Smooth muscle cell (in vitro differentiated cells): Measurements from ENCODE around the gene HSD11B1L. TPM values are rescaled to one million over a fixed set of nuclear protein-coding genes. Genes with fewer than 3 reads are reported as not detected.

Experiments
- DNase-seq: peaks from one replicate; lab custom pipeline; 2025; ENCODE audit not compliant: unreplicated experiment; lab: John Stamatoyannopoulos, UW
- H2AFZ ChIP-seq: fragments of 200-600 bp; sonication (generic); 2 replicates; pipeline ENCODE4 v1.6.0; 2016; ENCODE audit warnings: antibody characterized with exemption, low read depth, mild to moderate bottlenecking
- H3F3A ChIP-seq: fragments of 200-600 bp; sonication (generic); 2 replicates; pipeline ENCODE4 v1.6.0; 2017; ENCODE audit warnings: antibody characterized with exemption, low read depth
- H3K27ac ChIP-seq: fragments of 200-600 bp; sonication (generic); 2 replicates; pipeline ENCODE4 v1.5.1; 2016; ENCODE audit warnings: low read depth, mild to moderate bottlenecking
- H3K27me3 ChIP-seq: fragments of 200-600 bp; sonication (generic); 2 replicates; pipeline ENCODE4 v1.6.1; 2016; ENCODE audit warnings: low read depth, mild to moderate bottlenecking
- H3K36me3 ChIP-seq: fragments of 200-600 bp; sonication (generic); 2 replicates; pipeline ENCODE4 v1.5.1; 2016; ENCODE audit warnings: low read depth
- H3K4me1 ChIP-seq: fragments of 200-600 bp; sonication (generic); 2 replicates; pipeline ENCODE4 v1.5.1; 2016; ENCODE audit warnings: low read depth
- H3K4me2 ChIP-seq: fragments of 200-600 bp; sonication (generic); 2 replicates; pipeline ENCODE4 v1.6.0; 2016; ENCODE audit warnings: mild to moderate bottlenecking
- H3K4me3 ChIP-seq: fragments of 200-600 bp; sonication (generic); 2 replicates; pipeline ENCODE4 v1.5.1; 2016; ENCODE audit warnings: mild to moderate bottlenecking
- H3K79me2 ChIP-seq: fragments of 200-600 bp; sonication (generic); 2 replicates; pipeline ENCODE4 v1.6.0; 2016; ENCODE audit warnings: low read depth, mild to moderate bottlenecking
- H3K9ac ChIP-seq: fragments of 200-600 bp; sonication (generic); 2 replicates; pipeline ENCODE4 v1.6.0; 2016; ENCODE audit warnings: low read depth
- H3K9me3 ChIP-seq: fragments of 200-600 bp; sonication (generic); replicated peaks from 2 replicates; pipeline ENCODE4 v1.5.1; 2016; ENCODE audit warnings: low read depth
- H4K20me1 ChIP-seq: fragments of 200-600 bp; sonication (generic); 2 replicates; pipeline ENCODE4 v1.6.0; 2016; ENCODE audit warnings: low read depth
- WGBS: methylation state at CpG from one replicate; pipeline ENCODE4 v1.1.7; 2016; ENCODE audit warnings: low lambda C conversion rate; 5-methylcytosine and 5-hydroxymethylcytosine counted together
- polyA plus RNA-seq: library from polyadenylated mRNA; unstranded; fragments of >200 nt; fragmentation: Nextera tagmentation; extraction: Ambion mirVana; gene quantifications from 2 replicates; pipeline ENCODE4 v1.2.1, GENCODE V29; 2016
- total RNA-seq: library from RNA; depleted of rRNA; stranded (reverse); fragments of >200 nt; gene quantifications from 2 replicates; pipeline ENCODE4 v1.2.3, GENCODE V29; 2014
- TF ChIP-seq, protein P1 (sequence below): fragments of 200-600 bp; sonication (generic); IDR thresholded peaks from 2 replicates; pipeline ENCODE4 v1.5.1; 2017; ENCODE audit warnings: borderline replicate concordance, mild to moderate bottlenecking, antibody characterized with exemption; ENCODE audit not compliant: insufficient read depth, poor library complexity, severe bottlenecking

The HSD11B1L gene, protein sequence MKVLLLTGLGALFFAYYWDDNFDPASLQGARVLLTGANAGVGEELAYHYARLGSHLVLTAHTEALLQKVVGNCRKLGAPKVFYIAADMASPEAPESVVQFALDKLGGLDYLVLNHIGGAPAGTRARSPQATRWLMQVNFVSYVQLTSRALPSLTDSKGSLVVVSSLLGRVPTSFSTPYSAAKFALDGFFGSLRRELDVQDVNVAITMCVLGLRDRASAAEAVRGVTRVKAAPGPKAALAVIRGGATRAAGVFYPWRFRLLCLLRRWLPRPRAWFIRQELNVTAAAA
- 10.3 and 28.0 TPM in 2 replicates for total RNA-seq
- polyA plus RNA-seq, result 28.4 and 28.5 TPM in 2 replicates

DNA sequence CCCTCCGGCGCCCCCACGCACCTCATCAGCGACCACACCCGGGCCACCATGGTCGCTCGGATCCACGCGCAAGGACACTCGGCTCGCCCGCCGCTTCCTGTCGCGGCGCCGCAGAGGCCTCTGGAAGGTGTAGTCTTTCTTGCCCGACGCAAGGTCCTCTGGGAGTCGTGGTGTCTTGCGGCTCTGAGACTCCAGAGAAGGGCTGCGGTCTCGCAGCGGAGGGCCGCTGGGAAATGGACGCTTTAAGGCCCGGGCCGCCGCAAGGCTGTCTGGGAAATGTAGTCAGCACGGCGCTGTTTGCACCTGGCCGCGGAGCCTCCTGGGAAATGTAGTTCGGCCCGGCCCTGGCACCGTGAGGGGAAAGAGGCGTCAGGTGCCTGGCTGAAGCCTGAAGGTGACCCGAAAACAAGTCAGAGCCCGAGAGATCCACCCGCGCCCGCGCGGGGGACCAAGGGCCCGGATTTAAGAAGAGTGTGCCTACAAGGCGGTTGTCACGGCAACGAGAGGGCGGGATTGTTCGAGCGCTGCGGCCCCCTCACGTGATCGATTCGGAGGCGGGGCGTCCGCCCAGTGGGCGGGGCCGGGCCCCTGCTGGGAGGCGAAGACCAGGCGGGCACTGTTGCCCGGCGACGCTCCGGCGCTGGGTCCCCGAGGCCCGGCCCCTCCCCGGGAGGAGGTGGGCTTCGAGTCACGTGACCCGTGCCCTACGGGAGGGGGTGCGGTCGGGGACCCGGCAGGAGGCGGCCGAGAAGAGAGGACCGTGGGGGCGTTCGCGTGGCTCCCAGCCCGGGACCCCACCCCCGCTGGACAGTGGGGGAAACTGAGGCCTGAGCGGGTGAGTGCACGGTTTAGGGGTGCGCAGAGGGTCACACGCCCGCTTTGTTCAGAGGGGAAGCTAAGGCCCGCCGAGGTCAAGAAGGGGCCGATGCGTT is at the start of gene HSD11B1L, which contains the start of gene MICOS13:
TSS of gene HSD11B1L (plus strand) at position 591 of the 932 bp plus-strand sequence. CDS start 3,806 bp downstream, outside the sequence.
TSS of gene MICOS13 (minus strand) at position 80 of the 932 bp plus-strand sequence. CDS start at position 50, 30 bp downstream.
- under 1% methylated on average over 62 of the region's 94 CpGs for WGBS
- Histone ChIP-seq H3K36me3 (no peaks in the 10 kb centered on the region), H3F3A (peaks cover 2% of the 10 kb centered on the region), H3K27ac (peak within 1 kb of the TSS; percentile 83), H4K20me1 (no peaks in the 10 kb centered on the region), H3K4me1 (no peaks in the 10 kb centered on the region), H3K9me3 (no peaks in the 10 kb centered on the region), H3K4me3 (peak within 1 kb of the TSS; percentile 80), H3K4me2 (peak within 1 kb of the TSS; percentile 97), H3K79me2 (peaks cover 10% of the 10 kb centered on the region), H2AFZ (no peak within 1 kb of the TSS), H3K27me3 (no peaks in the 10 kb centered on the region), H3K9ac (peak within 1 kb of the TSS; percentile 88)
- DNase-seq, result peak; percentile 100
- TF ChIP-seq, protein P1, sequence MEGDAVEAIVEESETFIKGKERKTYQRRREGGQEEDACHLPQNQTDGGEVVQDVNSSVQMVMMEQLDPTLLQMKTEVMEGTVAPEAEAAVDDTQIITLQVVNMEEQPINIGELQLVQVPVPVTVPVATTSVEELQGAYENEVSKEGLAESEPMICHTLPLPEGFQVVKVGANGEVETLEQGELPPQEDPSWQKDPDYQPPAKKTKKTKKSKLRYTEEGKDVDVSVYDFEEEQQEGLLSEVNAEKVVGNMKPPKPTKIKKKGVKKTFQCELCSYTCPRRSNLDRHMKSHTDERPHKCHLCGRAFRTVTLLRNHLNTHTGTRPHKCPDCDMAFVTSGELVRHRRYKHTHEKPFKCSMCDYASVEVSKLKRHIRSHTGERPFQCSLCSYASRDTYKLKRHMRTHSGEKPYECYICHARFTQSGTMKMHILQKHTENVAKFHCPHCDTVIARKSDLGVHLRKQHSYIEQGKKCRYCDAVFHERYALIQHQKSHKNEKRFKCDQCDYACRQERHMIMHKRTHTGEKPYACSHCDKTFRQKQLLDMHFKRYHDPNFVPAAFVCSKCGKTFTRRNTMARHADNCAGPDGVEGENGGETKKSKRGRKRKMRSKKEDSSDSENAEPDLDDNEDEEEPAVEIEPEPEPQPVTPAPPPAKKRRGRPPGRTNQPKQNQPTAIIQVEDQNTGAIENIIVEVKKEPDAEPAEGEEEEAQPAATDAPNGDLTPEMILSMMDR, result no peak

DNA sequence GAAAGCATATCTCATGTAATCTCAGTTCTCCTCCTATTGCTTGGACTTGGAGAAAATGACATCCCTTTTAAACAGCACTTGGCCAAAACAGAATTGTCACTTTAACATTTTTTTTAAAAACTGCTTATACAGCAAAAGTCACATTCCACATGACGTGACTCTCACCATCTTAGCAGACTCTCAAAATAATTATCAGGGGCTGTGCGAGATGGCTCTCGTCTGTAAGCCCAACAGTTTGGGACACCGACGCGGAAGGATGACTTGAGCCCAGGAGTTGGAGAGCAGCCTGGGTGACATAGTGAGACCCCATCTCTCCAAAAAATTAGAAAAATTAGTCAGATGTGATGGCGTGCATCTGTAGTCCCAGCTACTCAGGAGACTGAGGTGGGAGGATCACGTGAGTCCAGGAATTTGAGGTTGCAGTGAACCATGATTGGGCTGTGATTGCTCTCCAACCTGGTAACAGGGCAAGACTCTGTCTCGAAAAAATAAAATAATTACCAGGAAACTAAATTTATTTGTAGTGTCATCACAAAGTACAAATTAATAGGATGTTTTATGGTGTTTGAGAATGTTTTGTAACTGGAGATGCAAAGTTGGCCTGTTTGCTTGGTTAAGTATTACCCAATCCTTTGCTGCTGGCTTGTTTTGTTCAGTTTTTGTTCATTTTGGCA is 49.1 kb upstream of the HSD11B1L start:
- H3K4me3 ChIP-seq, result no peak overlapping the region

DNA sequence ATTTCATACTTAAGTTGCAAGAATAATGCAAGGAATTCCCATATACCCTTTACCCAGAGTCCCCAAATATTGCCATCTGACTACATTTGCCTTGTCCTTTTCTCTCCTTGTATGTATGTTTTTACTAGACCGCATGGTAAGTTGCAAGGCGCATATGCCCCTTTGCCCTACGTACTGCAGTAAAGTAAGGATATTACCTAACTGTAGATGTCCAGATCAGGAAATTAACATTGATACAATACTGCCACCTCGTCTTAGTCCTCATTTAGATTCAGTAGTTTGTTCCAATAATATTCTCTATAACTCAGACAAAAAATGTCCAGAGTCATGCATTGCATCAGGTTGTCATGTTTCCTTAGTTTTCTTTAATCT is 48.6 kb upstream of the HSD11B1L start:
- H3F3A ChIP-seq, result no peaks in the 10 kb centered on the region
- TF ChIP-seq, protein P1, result no peak
- 90% methylated on average over 4 of the region's 4 CpGs for WGBS
- H4K20me1 ChIP-seq, result peaks cover 98% of the 10 kb centered on the region
- H3K4me2 ChIP-seq, result no peak overlapping the region
- H3K27ac ChIP-seq, result no peak overlapping the region
- H3K9ac ChIP-seq, result no peak overlapping the region
- no peaks in the 10 kb centered on the region for H3K27me3 ChIP-seq
- H3K4me1 ChIP-seq, result peaks cover under 1% of the 10 kb centered on the region
- no peak overlapping the region for H3K4me3 ChIP-seq
- no peak overlapping the region for H2AFZ ChIP-seq
- H3K79me2 ChIP-seq, result peaks cover 99% of the 10 kb centered on the region
- H3K36me3 ChIP-seq, result no peaks in the 10 kb centered on the region
- DNase-seq, result no peak
- H3K9me3 ChIP-seq, result no peaks in the 10 kb centered on the region

More for the DNA sequence above, 49.1 kb upstream of the HSD11B1L start:
- no peaks in the 10 kb centered on the region for H3K9me3 ChIP-seq
- H3K4me2 ChIP-seq, result no peak overlapping the region
- DNase-seq, result no peak
- 85% methylated on average over 9 of the region's 9 CpGs for WGBS
- no peak overlapping the region for H3K9ac ChIP-seq
- no peaks in the 10 kb centered on the region for H3F3A ChIP-seq
- no peak overlapping the region for H2AFZ ChIP-seq
- peak overlapping the region; percentile 0 for H3K27ac ChIP-seq
- TF ChIP-seq, protein P1, result no peak
- H3K36me3 ChIP-seq, result no peaks in the 10 kb centered on the region
- H3K79me2 ChIP-seq, result peaks cover 99% of the 10 kb centered on the region
- no peaks in the 10 kb centered on the region for H3K27me3 ChIP-seq
- peaks cover 2% of the 10 kb centered on the region for H3K4me1 ChIP-seq
- H4K20me1 ChIP-seq, result peaks cover 98% of the 10 kb centered on the region
